BE2C (cell line): ENCODE measurements around the gene PLEK2.
A peak's percentile ranks its signal among the peaks of the same experiment; 100 is the strongest.

Experiments used
- DNase-seq: peaks from one replicate; pipeline ENCODE4 v3.0.0-alpha.2; 2020
- H3K27me3 ChIP-seq: fragments of 250-450 bp; sonication (Bioruptor Pico); 2 replicates; pipeline ENCODE4 v1.5.1; 2020; ENCODE audit warnings: mild to moderate bottlenecking
- H3K36me3 ChIP-seq: fragments of 250-450 bp; sonication (Bioruptor Pico); 2 replicates; pipeline ENCODE4 v1.5.1; 2020; ENCODE audit warnings: mild to moderate bottlenecking
- H3K4me1 ChIP-seq: fragments of 250-450 bp; sonication (Bioruptor Pico); 2 replicates; pipeline ENCODE4 v1.5.1; 2020
- H3K4me3 ChIP-seq: 2 replicates; pipeline ENCODE4 v1.5.1; 2011; ENCODE audit warnings: low read depth, low read length
- H3K9me3 ChIP-seq: fragments of 250-450 bp; sonication (Bioruptor Pico); 2 replicates; pipeline ENCODE4 v1.5.1; 2020
- CTCF ChIP-seq: IDR thresholded peaks from 2 replicates; pipeline ENCODE4 v1.5.1; 2012; ENCODE audit warnings: mild to moderate bottlenecking, low read depth, low read length

PLEK2 gene

GRCh38 chr14:67425608-67426007 is 13.6 kb upstream of the PLEK2 start:
- Histone ChIP-seq H3K36me3 (no peaks in the 10 kb centered on the region), H3K27me3 (peaks cover 3% of the 10 kb centered on the region; the same call in 1 of the 2 replicates), H3K4me1 (no peaks in the 10 kb centered on the region), H3K9me3 (no peaks in the 10 kb centered on the region), H3K4me3 (no peak overlapping the region)
- no peak for DNase-seq
- TF ChIP-seq CTCF, result no peak

- H3K36me3 ChIP-seq, result no peaks in the 10 kb centered on the region
- no peaks in the 10 kb centered on the region for H3K4me1 ChIP-seq
- no peak for DNase-seq
- no peak for TF ChIP-seq CTCF
- H3K27me3 ChIP-seq, result 0 out of 2 replicates have a peak, but pooled peaks cover 3% of the 10 kb centered on the region
- no peak overlapping the region for H3K4me3 ChIP-seq
- H3K9me3 ChIP-seq, result no peaks in the 10 kb centered on the region
Measured at GRCh38 chr14:67424539-67424938, 12.6 kb upstream of the PLEK2 start.

GRCh38 chr14:67423424-67423823 is 11.5 kb upstream of the PLEK2 start:
- no peak for TF ChIP-seq CTCF
- no peaks in the 10 kb centered on the region for H3K4me1 ChIP-seq
- no peaks in the 10 kb centered on the region for H3K9me3 ChIP-seq
- no peak overlapping the region for H3K4me3 ChIP-seq
- H3K27me3 ChIP-seq, result 0 out of 2 replicates have a peak, but pooled peaks cover 3% of the 10 kb centered on the region
- H3K36me3 ChIP-seq, result no peaks in the 10 kb centered on the region
- DNase-seq, result no peak

- Histone ChIP-seq H3K27me3 (0 out of 2 replicates have a peak, but pooled peaks cover 3% of the 10 kb centered on the region), H3K36me3 (no peaks in the 10 kb centered on the region), H3K4me1 (no peaks in the 10 kb centered on the region), H3K4me3 (no peak overlapping the region), H3K9me3 (no peaks in the 10 kb centered on the region)
- DNase-seq, result no peak
- no peak for TF ChIP-seq CTCF
Measured at GRCh38 chr14:67421356-67422224, 9.6 kb upstream of the PLEK2 start.

- Histone ChIP-seq H3K4me3 (no peak overlapping the region), H3K9me3 (no peaks in the 10 kb centered on the region), H3K36me3 (no peaks in the 10 kb centered on the region), H3K4me1 (no peaks in the 10 kb centered on the region), H3K27me3 (0 out of 2 replicates have a peak, but pooled peaks cover 3% of the 10 kb centered on the region)
- DNase-seq, result peak; percentile 48
- TF ChIP-seq CTCF, result peak; percentile 58
Measured at GRCh38 chr14:67420102-67420739, 8.3 kb upstream of the PLEK2 start.
